Thyroid gland (tissue), 4 donors: ENCODE results near the gene UNC13C.

Experiments used
- POLR2A ChIP-seq, 2 donors: fragments of 450-650 bp; IDR thresholded peaks; one replicate each; pipeline ENCODE4 v1.6.1; 2017; ENCODE audit warnings: antibody characterized with exemption in 2 of 2, mild to moderate bottlenecking in 2 of 2, moderate library complexity in 1 of 2
- TF ChIP-seq, protein P1 (sequence below), 6 experiments: fragments of 200-600 bp in 3 of 6; fragments of 450-650 bp in 3 of 6; sonication (generic) in 3 of 6; IDR thresholded peaks; one replicate each; pipeline ENCODE4 v1.5.1; 2016 to 2019; ENCODE audit warnings: antibody characterized with exemption in 6 of 6, mild to moderate bottlenecking in 2 of 6, inconsistent platforms in 1 of 6, moderate library complexity in 1 of 6

DNA sequence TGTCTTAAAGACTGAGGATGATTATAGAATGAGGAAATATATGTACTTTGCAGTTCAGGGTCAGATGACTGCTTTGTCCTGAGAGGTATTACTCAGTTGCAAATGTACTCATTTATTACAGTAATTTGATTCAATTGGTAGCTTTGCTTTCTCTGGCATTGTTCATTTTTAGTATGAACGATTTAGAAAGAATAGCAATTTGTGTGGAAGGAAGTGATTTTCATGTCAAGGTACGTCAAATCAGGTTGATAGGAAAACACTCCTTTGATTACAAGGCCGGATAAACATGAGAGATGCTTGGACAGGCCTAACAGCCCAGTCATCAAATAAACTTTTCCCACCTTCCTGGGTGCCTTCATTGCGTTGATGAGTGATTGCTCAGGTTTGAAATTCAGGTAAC is 53.8 kb downstream of the UNC13C start:
- TF ChIP-seq, protein P1, sequence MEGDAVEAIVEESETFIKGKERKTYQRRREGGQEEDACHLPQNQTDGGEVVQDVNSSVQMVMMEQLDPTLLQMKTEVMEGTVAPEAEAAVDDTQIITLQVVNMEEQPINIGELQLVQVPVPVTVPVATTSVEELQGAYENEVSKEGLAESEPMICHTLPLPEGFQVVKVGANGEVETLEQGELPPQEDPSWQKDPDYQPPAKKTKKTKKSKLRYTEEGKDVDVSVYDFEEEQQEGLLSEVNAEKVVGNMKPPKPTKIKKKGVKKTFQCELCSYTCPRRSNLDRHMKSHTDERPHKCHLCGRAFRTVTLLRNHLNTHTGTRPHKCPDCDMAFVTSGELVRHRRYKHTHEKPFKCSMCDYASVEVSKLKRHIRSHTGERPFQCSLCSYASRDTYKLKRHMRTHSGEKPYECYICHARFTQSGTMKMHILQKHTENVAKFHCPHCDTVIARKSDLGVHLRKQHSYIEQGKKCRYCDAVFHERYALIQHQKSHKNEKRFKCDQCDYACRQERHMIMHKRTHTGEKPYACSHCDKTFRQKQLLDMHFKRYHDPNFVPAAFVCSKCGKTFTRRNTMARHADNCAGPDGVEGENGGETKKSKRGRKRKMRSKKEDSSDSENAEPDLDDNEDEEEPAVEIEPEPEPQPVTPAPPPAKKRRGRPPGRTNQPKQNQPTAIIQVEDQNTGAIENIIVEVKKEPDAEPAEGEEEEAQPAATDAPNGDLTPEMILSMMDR (IDR thresholded peaks at IDR 0.05): no peak
- TF ChIP-seq POLR2A (IDR thresholded peaks at IDR 0.05): no peak
